ENCODE measurements around the gene SUB1. TPM values are rescaled to one million over a fixed set of nuclear protein-coding genes. Genes with fewer than 3 reads are reported as not detected.

The SUB1 gene
- total RNA-seq, 4 donors from 2014 or later, result 42.0 to 287 (median 127) TPM

- H3K4me1 ChIP-seq, result no peaks in the 10 kb centered on the region
- no peak overlapping the region for H3K4me3 ChIP-seq
- H3K27me3 ChIP-seq, result no peaks in the 10 kb centered on the region
- no peak overlapping the region for H3K27ac ChIP-seq
- intact Hi-C loops (cut with DNase I; ENCODE audit: low total_unique reads), result no loop called here
- no peak for DNase-seq
- no peaks in the 10 kb centered on the region for H3K9me3 ChIP-seq
- H3K36me3 ChIP-seq, result no peaks in the 10 kb centered on the region
- TF ChIP-seq POLR2A (IDR thresholded peaks at IDR 0.05) (no peak), CTCF (IDR thresholded peaks at IDR 0.05) (no peak)
Measured at GRCh38 chr5:32541241-32541640, 44.1 kb upstream of the SUB1 start.

- no peaks in the 10 kb centered on the region for H3K27me3 ChIP-seq
- no peaks in the 10 kb centered on the region for H3K36me3 ChIP-seq
- TF ChIP-seq POLR2A (IDR thresholded peaks at IDR 0.05) (no peak), CTCF (IDR thresholded peaks at IDR 0.05) (no peak)
- H3K4me1 ChIP-seq, result no peaks in the 10 kb centered on the region
- DNase-seq, result no peak
- no peak overlapping the region for H3K27ac ChIP-seq
- H3K9me3 ChIP-seq, result no peaks in the 10 kb centered on the region
- intact Hi-C loops (cut with DNase I; ENCODE audit: low total_unique reads), result no loop called here
- H3K4me3 ChIP-seq, result no peak overlapping the region
Measured at GRCh38 chr5:32542216-32543059, 42.9 kb upstream of the SUB1 start.

GRCh38 chr5:32543291-32543690 lies 42.1 kb upstream of the SUB1 start:
- no peaks in the 10 kb centered on the region for H3K36me3 ChIP-seq
- H3K27me3 ChIP-seq, result no peaks in the 10 kb centered on the region
- intact Hi-C loops (cut with DNase I; ENCODE audit: low total_unique reads), result no loop called here
- H3K27ac ChIP-seq, result no peak overlapping the region
- no peak for DNase-seq
- no peaks in the 10 kb centered on the region for H3K9me3 ChIP-seq
- no peaks in the 10 kb centered on the region for H3K4me1 ChIP-seq
- no peak overlapping the region for H3K4me3 ChIP-seq
- TF ChIP-seq POLR2A (IDR thresholded peaks at IDR 0.05) (no peak), CTCF (IDR thresholded peaks at IDR 0.05) (no peak)

GRCh38 chr5:32545102-32545800 lies 40.1 kb upstream of the SUB1 start:
- intact Hi-C loops (cut with DNase I; ENCODE audit: low total_unique reads), result no loop called here
- Histone ChIP-seq H3K9me3 (no peaks in the 10 kb centered on the region), H3K27me3 (no peaks in the 10 kb centered on the region), H3K36me3 (no peaks in the 10 kb centered on the region), H3K27ac (no peak overlapping the region), H3K4me3 (no peak overlapping the region), H3K4me1 (no peaks in the 10 kb centered on the region)
- no peak for DNase-seq
- no peak for TF ChIP-seq CTCF (IDR thresholded peaks at IDR 0.05)

GRCh38 chr5:32551194-32551593 lies 34.2 kb upstream of the SUB1 start:
- H3K36me3 ChIP-seq, result no peaks in the 10 kb centered on the region
- no peaks in the 10 kb centered on the region for H3K27me3 ChIP-seq
- no peak overlapping the region for H3K4me3 ChIP-seq
- H3K9me3 ChIP-seq, result no peaks in the 10 kb centered on the region
- H3K4me1 ChIP-seq, result no peaks in the 10 kb centered on the region
- H3K27ac ChIP-seq, result no peak overlapping the region
- intact Hi-C loops (cut with DNase I; ENCODE audit: low total_unique reads), result no loop called here
- DNase-seq, result no peak
- TF ChIP-seq POLR2A (IDR thresholded peaks at IDR 0.05) (no peak), CTCF (IDR thresholded peaks at IDR 0.05) (no peak)

Data from uterus (tissue), 4 donors.